ENCODE measurements around the gene RTP5.

RTP5 gene

GRCh38 chr2:241843321-241844065 lies 26.0 kb upstream of the RTP5 start:
- H3K4me3 ChIP-seq (ENCODE audit: low read depth, low read length) = no peak overlapping the region

DNA sequence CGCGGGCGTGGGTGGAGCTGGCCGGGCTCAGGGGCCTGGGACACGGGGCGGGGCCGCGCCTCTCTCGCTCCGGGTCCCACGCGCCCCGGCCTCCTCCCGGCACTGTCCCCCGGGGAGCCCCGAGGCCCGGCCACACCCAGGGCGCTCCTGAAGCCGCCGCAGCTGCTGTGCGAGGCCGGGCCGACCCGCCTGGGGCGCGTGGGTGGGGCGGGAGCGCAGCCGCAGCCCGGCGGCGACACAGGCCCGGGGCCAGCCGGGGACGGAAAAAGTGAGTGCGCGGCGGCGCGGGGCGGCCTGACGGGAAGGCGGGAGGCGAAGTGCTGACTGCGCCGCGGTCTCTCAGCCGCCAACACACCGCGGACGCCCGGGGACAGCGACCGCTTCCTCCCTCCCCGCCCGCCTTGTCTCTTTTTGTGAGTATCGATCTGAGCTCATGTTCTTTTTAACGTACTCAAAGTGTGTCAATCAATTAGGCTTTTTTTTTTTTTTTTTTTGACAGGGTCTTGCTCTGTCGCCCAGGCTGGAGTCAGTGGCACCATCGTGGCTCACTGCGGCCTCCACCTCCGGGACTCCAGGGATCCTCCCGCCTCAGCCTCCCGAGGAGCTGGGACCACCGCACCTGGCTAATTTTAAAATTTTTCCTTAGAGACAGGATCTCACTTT lies 25.3 kb upstream of the RTP5 start:
- peak overlapping the region; percentile 24 for H3K4me3 ChIP-seq (ENCODE audit: low read depth, low read length)

- no peak overlapping the region for H3K4me3 ChIP-seq (ENCODE audit: low read depth, low read length)
Observed at GRCh38 chr2:241844831-241845578, 24.5 kb upstream of the RTP5 start.

DNA sequence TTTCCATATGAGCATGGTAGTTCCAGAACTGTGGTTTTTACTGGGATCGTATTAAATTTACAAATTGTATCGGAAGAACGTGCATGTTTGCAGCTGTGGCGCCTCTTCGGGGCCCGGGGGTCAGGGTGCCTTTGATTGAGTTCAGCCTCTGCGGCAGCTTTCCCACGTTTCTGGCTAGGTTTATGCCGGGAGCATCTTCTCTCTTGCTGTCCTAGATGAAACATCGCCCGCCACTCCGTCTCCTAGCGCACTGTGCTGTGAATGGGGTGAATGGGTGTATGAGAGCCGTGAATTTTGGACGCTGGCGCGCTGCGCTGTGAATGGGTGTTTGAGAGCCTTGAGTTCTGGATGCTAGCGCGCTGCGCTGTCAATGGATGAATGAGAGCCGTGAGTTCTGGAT lies 23.1 kb upstream of the RTP5 start:
- H3K4me3 ChIP-seq (ENCODE audit: low read depth, low read length) = no peak overlapping the region

- no peak overlapping the region for H3K4me3 ChIP-seq (ENCODE audit: low read depth, low read length)
Observed at GRCh38 chr2:241848761-241849615, 20.5 kb upstream of the RTP5 start.

DNA sequence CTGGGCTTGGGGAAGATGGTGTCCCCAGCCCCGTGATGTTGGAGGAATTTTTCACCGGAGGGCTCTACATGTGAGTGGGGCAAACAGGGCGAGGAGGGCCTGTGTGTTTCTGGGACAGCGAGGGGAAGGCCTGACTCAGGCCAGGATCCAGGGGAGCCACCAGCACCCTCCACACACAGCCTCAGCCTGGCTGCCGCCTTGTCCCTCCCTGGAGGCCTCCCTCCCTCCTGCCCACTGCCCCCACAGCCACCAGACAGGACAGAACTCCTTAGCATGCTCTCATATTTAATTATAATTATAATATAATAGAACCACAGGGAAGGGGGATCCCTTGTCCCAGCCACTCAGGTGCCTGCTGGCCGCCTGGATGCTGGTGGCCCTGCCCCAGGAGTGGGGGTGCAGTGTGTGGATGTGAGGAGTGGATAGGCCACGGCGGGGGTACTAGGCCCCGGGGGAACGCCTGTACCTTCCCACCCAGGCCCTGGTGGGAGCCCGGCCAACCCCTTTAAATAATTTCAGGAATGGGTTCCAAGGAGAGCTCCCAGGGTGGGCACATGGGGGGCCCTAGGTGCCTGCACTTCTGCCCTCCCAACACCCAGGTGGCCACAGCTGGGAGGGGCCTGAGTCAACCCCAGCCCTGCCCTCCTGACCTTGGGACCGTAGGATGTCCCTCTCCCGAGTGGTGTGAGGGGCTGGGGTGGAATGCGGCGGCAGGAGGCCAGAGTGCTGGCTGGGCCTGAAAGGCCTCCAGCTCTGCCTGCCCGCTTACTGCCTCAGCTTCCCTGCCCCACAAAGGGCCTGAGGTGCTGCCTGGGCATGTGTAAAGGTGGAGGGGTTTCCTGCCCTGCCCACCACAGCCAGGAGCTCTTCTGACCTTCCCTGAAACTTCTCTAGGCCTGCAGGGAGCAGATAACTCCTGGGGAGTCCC lies 19.6 kb upstream of the RTP5 start:
- H3K4me3 ChIP-seq (ENCODE audit: low read depth, low read length) = no peak overlapping the region

DNA sequence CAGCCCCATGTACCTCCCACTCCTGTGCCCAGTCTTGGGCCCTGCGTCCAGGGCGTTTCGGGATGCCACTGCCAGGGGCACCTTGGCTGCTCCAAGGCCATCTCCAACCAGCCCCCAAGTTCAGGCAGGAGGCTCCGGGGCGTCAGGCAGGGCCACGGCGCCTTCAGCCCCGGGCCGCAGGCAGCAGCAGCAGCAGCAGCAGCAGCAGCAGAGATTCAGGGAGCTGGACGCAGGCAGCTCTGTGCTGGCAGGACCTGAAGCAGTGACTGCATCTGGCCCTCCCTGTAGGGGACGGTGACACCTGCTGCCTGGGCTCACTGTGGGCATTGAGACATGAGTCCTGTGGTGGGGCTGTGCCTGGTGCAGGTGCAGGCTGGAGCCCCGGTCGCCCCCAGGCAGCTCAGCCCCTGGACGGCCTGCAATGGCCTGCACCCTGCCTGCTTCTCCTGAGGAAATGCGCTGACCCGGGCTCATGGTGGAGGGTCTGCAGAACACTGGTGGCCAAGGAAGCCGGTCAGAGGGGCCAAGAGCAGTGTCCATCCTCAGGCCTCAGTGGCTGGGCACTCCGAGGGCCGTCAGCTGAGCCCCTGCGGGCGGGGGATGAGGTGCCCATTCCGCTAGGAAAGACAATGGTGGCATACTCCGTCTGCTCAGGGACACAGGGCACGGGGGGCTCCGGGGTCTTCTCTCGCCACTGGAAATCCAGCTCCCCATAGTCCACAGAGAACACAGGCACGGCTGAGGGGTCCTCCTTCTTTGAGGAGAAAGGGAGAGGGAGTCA lies 18.8 kb upstream of the RTP5 start:
- H3K4me3 ChIP-seq (ENCODE audit: low read depth, low read length) = no peak overlapping the region

- no peak overlapping the region for H3K4me3 ChIP-seq (ENCODE audit: low read depth, low read length)
Observed at GRCh38 chr2:241851325-241852115, 18.0 kb upstream of the RTP5 start.

DNA sequence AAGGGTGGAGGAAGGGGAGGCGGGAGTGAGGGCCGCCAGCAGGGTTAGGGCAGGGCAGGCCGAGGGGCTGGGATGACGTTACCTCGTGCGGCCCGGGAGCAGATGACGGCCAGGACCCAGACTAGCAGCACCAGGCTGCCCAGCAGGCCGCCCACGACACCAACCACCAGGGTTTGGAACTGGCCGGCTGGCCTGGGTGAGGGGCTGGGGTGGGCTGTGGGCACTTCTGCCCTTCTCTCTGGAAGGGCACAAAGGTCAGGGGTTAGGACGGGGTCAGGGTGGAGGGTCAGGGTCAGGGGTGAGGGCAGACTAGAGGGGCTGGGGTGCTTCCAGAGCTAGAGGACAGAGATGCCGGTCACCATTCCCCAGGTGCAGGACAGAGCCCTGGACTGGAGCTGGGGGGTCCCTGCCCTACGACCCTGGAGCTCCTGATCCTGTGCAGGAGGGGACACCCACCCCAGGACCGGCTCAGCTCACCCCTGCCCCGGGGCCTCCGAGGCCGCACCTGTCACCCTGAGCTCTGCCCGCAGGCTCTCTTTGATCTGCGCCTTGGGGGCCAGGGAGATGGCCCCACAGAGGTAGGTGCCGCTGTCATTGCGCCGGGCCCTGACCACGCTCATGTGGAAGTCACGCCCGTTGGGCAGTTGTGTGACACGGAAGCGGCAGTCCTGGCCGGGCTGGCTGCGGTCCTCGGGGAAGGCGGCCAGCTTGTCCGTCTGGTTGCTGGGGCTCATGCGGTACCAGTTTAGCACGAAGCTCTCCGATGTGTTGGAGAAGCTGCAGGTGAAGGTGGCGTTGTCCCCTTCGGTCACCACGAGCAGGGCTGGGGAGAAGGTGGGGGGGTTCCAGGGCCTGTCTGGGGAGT lies 17.2 kb upstream of the RTP5 start:
- H3K4me3 ChIP-seq (ENCODE audit: low read depth, low read length) = no peak overlapping the region

- no peak overlapping the region for H3K4me3 ChIP-seq (ENCODE audit: low read depth, low read length)
Observed at GRCh38 chr2:241852981-241853631, 16.4 kb upstream of the RTP5 start.

- H3K4me3 ChIP-seq (ENCODE audit: low read depth, low read length) = no peak overlapping the region
Observed at GRCh38 chr2:241853651-241854341, 15.7 kb upstream of the RTP5 start.

- H3K4me3 ChIP-seq (ENCODE audit: low read depth, low read length) = no peak overlapping the region
Observed at GRCh38 chr2:241854342-241855244, 14.9 kb upstream of the RTP5 start.

- no peak overlapping the region for H3K4me3 ChIP-seq (ENCODE audit: low read depth, low read length)
Observed at GRCh38 chr2:241855245-241855887, 14.2 kb upstream of the RTP5 start.

DNA sequence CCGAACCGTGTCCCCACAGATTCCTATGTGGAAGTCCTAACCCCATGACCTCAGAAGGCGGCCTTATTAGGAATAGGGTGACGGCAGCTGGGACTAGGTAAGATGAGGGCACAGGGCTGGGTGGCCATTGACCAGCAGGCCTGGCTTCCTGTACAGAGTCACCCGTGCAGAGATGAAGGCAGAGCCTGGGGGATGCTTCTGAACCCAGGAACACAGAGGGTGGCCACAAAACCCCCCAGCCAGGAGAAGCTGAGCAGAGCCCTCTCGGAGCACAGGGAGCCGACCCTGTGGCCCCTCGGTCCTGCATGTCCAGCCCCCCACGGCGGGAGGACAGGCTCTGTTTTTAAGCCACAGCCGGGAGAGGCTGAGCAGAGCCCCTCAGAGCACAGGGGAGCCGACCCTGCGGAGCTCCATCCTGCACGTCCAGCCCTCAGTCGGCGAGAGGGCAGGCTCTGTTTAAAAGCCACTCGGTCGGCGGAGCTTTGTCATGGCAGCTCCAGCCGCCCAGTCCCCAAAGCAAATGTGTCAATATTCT lies 13.6 kb upstream of the RTP5 start:
- H3K4me3 ChIP-seq (ENCODE audit: low read depth, low read length) = no peak overlapping the region
